ENCODE data around the gene ARHGAP29. TPM values are rescaled to one million over a fixed set of nuclear protein-coding genes. Genes with fewer than 3 reads are reported as not detected.
A peak's percentile ranks its signal among the peaks of the same experiment; 100 is the strongest.

The ARHGAP29 gene
- total RNA-seq, 6 donors from 2014 or later: 43.8 to 87.5 (median 49.0) TPM

- Histone ChIP-seq H3K36me3 (no peaks in the 10 kb centered on the region), H3K4me1 (peaks cover 2 to 16% (median 4%) of the 10 kb centered on the region in 4 donors), H3K27me3 (no peaks in the 10 kb centered on the region), H3K27ac (peak overlapping the region; percentile 85 to 96 (median 96)), H3K4me3 (peak overlapping the region; percentile 68 to 96 (median 82)), H3K9me3 (no peaks in the 10 kb centered on the region)
- 0 to 4% methylated on average over 17 to 39 of the region's 39 CpGs for WGBS, 2 donors
- peak in 1 of 2 donors; percentile 38 for DNase-seq
- peak; percentile 66 to 85 for ATAC-seq (ENCODE audit: low FRiP score in 2 of 2)
- TF ChIP-seq POLR2AphosphoS5 (IDR thresholded peaks at IDR 0.05) (no peak), POLR2A (IDR thresholded peaks at IDR 0.05) (no peak), EP300 (IDR thresholded peaks at IDR 0.05) (no peak)
- TF ChIP-seq, protein P1, sequence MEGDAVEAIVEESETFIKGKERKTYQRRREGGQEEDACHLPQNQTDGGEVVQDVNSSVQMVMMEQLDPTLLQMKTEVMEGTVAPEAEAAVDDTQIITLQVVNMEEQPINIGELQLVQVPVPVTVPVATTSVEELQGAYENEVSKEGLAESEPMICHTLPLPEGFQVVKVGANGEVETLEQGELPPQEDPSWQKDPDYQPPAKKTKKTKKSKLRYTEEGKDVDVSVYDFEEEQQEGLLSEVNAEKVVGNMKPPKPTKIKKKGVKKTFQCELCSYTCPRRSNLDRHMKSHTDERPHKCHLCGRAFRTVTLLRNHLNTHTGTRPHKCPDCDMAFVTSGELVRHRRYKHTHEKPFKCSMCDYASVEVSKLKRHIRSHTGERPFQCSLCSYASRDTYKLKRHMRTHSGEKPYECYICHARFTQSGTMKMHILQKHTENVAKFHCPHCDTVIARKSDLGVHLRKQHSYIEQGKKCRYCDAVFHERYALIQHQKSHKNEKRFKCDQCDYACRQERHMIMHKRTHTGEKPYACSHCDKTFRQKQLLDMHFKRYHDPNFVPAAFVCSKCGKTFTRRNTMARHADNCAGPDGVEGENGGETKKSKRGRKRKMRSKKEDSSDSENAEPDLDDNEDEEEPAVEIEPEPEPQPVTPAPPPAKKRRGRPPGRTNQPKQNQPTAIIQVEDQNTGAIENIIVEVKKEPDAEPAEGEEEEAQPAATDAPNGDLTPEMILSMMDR (IDR thresholded peaks at IDR 0.05): peak in 2 of 6 experiments; percentile 11 to 37
Measured at GRCh38 chr1:94236630-94237290, 624 bp downstream of the ARHGAP29 start.

GRCh38 chr1:94236013-94236491 lies 1.3 kb downstream of the ARHGAP29 start:
- 0 to 1% methylated on average over 6 of the region's 6 CpGs for WGBS, 2 donors
- H3K4me1 ChIP-seq: peaks cover 7 to 23% (median 10%) of the 10 kb centered on the region in 4 donors
- peak in 1 of 2 donors; percentile 9 for ATAC-seq (ENCODE audit: low FRiP score in 2 of 2)
- no peaks in the 10 kb centered on the region for H3K27me3 ChIP-seq
- H3K36me3 ChIP-seq: no peaks in the 10 kb centered on the region
- peak overlapping the region; percentile 68 to 96 (median 82) for H3K4me3 ChIP-seq
- no peak for DNase-seq
- TF ChIP-seq POLR2AphosphoS5 (IDR thresholded peaks at IDR 0.05) (no peak), POLR2A (IDR thresholded peaks at IDR 0.05) (no peak), EP300 (IDR thresholded peaks at IDR 0.05) (no peak)
- TF ChIP-seq, protein P1 (IDR thresholded peaks at IDR 0.05): no peak
- peak overlapping the region; percentile 85 to 96 (median 96) for H3K27ac ChIP-seq
- H3K9me3 ChIP-seq: no peaks in the 10 kb centered on the region

DNA sequence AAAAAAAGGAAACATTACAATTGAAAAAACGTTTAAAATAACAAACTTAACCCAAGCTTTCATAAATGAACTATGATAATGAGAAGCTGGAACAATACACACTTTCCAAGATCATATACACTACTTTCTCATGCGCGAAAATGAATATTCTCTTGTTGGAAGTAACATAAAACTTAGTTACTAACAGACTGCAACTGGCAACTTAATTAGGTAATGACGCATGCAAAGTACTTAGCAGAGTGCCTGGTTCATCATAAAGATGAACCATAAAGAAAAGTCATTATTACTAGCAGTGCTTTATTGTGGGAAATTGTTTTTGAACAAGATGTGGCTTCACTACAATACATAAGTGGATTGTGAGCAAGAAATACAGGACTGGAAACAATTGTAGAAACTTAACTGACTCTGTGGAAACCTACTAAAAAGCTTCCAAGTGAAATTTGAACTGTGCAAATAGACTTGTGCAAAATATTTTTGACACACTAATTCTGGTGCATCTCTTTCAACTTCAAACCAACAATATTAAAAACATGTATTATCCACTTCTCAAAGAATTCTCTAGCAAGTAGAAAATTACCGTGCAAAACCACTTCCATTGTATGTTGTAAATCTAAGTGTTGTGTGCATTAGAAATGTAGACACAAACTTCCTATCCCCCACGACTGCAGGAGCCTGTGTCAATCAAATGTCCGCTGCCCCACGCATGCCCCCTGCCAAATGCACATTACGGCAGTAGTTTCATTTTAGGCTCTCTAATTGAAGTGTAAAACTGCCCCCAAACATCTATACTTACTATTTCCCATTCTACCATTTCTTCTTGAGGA lies 2.0 kb downstream of the ARHGAP29 start:
- 15 to 20% methylated on average over 9 of the region's 9 CpGs for WGBS, 2 donors
- H3K9me3 ChIP-seq: no peaks in the 10 kb centered on the region
- ATAC-seq (ENCODE audit: low FRiP score in 2 of 2) (no peak), DNase-seq (no peak)
- peak overlapping the region in 3 of 4 donors; percentile 68 to 96 (median 78) for H3K4me3 ChIP-seq
- H3K27ac ChIP-seq: peak overlapping the region in 3 of 4 donors; percentile 95 to 96 (median 96)
- no peaks in the 10 kb centered on the region for H3K36me3 ChIP-seq
- no peaks in the 10 kb centered on the region for H3K27me3 ChIP-seq
- peaks cover 8 to 23% (median 12%) of the 10 kb centered on the region in 4 donors for H3K4me1 ChIP-seq
- no peak for TF ChIP-seq EP300 (IDR thresholded peaks at IDR 0.05)
- TF ChIP-seq, protein P1 (IDR thresholded peaks at IDR 0.05): no peak
- no peak for TF ChIP-seq POLR2AphosphoS5 (IDR thresholded peaks at IDR 0.05)
- no peak for TF ChIP-seq POLR2A (IDR thresholded peaks at IDR 0.05)

GRCh38 chr1:94234615-94235014 lies 2.8 kb downstream of the ARHGAP29 start:
- TF ChIP-seq EP300 (IDR thresholded peaks at IDR 0.05) (no peak), POLR2A (IDR thresholded peaks at IDR 0.05) (no peak), POLR2AphosphoS5 (IDR thresholded peaks at IDR 0.05) (no peak)
- TF ChIP-seq, protein P1 (IDR thresholded peaks at IDR 0.05): no peak
- Histone ChIP-seq H3K4me3 (peak overlapping the region in 2 of 4 donors; percentile 68 to 96), H3K9me3 (no peaks in the 10 kb centered on the region), H3K36me3 (no peaks in the 10 kb centered on the region), H3K27ac (peak overlapping the region in 3 of 4 donors; percentile 22 to 96 (median 95)), H3K27me3 (no peaks in the 10 kb centered on the region), H3K4me1 (peaks cover 8 to 21% (median 12%) of the 10 kb centered on the region in 4 donors)
- no peak for DNase-seq
- ATAC-seq (ENCODE audit: low FRiP score in 2 of 2): no peak
- WGBS, 2 donors: 29 to 35% methylated on average over 1 of the region's 1 CpG
